Measurements from ENCODE around the gene COIL.

COIL gene

DNA sequence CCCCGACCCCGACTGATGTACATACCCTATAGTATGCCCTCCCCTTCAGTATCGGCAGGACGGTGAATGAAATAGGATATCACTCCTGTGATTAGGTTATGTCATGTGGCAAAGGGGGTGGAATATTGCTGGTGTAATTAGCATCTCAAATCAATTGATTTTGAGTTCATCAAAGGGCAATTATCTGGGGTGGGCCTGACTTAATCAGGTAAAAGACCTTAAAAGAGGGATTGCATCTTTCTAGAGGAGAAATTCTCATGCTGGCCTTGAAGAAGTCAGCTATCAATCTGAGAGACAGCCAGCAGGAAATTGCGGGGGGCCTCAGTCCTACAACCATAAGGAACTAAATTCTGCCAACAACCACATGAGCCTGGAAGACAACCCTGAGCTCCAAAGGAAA is 57.3 kb downstream of the COIL start:
- DNase-seq (ENCODE audit: low spot score), result no peak

DNA sequence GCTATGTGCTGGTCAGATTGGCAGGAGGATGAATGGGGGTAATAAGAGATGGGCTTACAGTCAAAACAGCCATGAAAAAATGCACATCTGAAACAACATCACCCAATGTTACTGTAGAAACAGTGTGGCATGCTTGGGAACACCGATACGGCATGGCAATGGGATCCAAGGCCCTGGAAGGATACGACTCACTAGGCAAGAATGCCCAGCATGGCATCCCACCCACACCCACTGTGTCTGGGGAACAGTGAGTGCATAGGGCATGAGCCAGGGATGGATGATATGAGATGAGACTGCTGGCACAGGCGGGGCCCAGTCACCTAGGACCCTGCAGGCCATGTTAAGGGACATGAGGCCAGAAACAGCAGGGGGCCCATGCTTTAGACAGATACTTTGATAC is 58.5 kb downstream of the COIL start:
- no peak for DNase-seq (ENCODE audit: low spot score)

DNA sequence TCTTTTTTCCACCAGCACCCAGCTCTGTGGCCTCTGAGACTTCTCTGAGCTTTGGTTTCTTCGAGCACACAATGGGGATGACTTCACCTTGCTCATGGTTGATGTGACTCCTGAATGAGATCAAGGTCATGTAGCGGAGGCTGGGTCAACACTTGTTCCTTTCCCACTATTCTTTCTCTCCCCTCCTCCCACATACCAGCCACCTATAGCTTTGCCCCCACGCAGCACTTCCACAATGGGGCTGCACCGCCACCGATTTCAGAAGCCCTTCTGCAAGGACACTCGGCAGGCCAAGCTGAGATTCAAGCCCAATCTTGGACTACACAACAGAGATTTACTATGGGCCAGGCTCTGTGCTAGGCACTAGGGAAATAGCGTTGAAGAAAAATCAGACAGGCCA is 61.4 kb downstream of the COIL start:
- DNase-seq (ENCODE audit: low spot score), result no peak

DNA sequence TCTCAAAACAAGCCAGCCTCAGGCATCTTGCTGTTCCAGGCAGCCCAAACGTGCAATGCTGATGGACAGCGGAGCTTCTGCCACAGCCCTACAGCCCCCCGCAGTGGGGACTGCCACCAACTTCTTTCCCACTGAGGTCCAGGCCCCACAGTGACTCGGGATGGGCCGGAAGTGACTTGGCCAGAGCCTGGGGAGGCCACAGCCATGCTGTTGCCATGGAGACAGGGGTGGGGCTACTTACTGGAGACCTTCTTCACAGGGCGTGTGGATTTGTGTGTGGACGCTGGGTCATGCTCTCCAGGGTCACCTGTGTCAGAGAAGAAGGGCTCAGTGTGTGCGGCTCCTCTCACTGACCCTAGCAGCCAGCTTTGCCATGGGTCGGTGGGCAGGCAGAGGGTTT is 62.0 kb downstream of the COIL start:
- peak; percentile 45 for DNase-seq (ENCODE audit: low spot score)

DNA sequence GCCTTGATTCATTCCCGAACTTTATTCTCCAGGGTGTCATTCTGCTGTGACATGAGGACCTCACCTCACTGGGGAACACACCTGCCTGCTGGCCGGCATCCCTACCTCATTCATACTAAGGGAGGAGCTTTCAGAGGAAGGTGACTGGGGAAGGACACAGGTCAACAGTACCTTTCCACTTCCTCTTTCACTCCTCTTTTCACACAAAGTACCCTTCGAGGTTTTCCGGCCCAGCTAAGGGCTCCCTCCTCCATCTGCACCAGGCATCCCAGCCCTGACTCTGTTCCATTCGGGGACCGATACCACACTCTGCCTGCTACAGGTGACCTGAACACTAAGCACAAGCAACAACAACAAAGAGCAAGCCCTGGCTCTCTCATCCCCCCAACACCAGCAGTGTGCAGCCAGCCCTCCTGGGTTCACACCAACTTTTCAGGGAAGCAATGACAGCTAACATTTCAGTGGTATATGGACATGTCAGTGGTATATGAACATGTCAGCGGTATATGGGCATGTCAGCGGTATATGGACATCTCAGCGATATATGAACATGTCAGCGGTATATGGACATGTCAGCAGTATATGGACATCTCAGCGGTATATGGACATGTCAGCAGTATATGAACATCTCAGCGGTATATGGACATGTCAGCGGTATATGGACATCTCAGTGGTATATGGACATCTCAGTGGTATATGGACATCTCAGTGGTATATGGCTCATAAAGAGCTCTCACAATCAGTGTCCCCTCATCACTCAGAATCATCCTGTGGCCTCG is 63.0 kb downstream of the COIL start:
- no peak for DNase-seq (ENCODE audit: low spot score)

DNA sequence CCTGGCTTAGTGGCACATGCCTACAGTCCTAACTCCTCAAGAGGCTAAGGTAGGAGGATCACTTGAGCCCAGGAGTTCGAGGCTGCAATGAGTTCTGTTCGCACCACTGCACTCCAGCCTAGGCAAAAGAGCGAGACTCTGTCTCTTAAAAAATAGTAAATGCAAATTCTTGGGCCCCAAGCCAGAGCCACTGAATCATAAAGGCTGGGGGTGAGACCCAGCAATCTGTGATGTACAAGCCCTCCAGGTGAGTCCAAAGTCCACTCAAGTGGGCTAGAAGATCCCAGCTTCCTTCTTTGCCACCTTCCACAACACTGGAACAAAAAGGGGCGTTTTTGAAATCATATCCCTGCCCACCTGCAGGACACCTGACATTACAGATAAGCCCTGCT is 63.9 kb downstream of the COIL start:
- no peak for DNase-seq (ENCODE audit: low spot score)

DNA sequence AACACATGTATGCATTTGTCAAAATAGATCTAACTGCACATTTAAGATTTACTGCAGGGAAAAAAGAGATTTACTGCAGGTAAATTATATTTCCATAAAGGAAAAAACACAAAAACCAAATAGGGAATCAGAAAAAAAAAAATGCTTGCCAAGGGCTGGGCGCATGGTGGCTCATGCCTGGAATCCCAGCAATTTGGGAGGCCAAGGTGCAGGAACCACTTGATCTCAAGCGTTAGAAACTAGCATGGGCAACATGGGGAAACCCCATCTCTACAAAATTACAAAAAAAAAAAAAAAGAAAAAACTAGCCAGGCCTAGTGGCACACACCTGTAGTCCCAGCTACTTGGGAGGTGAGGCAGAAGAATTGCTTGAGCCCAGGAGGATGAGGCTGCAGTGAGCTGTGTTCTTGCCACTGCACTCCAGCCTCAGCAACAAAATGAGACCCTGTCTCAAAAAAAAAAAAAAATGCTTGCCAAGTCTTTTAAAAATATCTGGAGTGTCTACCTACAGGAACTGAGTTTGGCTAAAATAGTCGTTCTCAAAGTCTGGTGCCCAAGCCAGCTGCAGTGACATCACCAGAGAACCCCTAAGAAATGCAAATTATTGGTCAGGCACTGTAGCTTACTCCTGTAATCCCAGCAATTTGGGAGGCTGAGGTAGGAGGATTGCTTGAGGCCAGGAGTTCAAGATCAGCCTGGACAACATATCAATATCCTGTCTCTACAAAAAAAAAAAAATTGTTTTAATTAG is 64.5 kb downstream of the COIL start:
- DNase-seq (ENCODE audit: low spot score), result no peak

DNA sequence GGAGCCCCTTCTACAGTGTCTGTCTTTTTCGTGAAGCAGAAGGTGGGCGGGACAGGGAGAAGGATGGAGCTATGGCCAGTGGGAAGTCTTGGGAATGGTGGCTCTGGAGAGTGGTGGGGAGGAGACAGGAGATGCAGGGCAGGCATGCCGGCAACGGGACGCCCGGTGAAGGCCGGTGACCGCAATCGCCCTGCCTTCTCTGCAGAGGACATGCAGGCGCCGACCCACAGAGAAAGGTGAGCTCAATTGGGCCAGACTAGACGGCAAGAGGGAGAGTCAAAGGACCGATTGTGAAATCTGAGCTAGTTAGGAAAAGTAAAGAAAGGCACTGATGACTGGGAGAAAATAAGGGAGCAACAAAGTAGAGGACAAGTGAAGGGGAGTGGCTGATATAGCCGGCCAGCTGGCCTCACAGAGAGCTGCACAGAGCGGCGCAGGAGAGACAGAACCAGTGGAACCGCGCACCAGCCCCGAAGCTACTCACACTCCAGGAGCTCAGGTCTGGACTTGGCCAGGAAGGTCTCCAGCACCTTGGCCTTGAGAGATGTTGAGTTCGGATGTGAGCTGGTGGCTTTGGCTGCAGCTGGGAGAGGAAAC is 65.9 kb downstream of the COIL start:
- DNase-seq (ENCODE audit: low spot score), result no peak

DNA sequence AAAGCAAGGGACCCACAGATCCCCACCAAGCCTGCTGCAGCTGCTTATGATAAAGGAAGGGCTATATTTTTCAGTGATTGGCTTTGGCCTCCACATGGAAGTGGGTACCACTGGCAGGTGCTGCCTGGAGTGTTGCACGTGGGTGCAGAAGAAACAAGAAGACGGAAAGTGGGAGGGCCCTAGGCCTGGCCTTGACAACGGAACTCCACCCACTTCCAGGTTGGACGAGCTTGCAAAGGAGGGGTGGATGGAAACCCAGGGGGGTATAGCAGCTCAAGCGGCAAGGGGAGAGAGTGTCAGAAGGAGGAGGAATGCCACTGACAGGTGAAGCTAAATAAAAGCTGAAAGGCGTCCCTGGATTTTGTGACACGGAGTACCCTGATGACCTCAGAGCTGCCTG is 67.3 kb downstream of the COIL start:
- DNase-seq (ENCODE audit: low spot score), result no peak

DNA sequence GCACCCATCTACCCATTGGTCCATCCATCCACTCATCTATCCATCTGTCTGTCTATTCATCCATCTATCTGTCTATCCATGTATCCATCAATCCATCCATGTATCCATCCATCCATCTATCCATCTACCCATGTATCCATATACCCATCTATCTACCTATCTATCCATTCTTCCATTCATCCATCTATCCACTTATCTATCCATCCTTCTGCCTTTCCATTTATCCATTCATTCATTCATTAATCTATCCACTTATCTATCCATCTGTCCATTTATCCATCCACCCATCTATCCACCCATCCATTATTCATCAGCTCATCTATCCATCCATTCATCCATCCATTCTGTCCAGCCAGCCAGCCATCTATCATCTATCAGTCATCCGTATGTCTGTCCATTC is 68.5 kb downstream of the COIL start:
- no peak for DNase-seq (ENCODE audit: low spot score)

DNA sequence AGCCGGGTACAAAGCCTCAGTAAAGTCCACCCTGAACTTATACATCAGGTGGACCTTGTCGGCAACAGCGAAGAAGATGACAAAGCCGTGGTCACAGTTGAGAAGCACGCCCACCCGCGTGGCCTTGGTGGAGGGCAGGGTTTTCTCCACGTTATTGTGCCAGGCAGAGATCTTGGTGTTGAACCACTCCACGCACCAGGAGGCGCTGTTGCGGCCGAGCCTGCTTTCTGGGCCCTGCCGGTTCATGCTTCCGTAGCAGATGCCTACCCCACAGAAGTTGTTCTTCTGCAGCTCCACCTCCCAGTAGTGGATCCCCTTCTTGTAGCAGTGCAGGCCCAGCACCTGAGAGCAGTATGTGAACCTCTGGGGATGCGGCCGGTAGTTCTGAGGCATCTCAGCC is 69.1 kb downstream of the COIL start:
- peak; percentile 63 for DNase-seq (ENCODE audit: low spot score)

DNA sequence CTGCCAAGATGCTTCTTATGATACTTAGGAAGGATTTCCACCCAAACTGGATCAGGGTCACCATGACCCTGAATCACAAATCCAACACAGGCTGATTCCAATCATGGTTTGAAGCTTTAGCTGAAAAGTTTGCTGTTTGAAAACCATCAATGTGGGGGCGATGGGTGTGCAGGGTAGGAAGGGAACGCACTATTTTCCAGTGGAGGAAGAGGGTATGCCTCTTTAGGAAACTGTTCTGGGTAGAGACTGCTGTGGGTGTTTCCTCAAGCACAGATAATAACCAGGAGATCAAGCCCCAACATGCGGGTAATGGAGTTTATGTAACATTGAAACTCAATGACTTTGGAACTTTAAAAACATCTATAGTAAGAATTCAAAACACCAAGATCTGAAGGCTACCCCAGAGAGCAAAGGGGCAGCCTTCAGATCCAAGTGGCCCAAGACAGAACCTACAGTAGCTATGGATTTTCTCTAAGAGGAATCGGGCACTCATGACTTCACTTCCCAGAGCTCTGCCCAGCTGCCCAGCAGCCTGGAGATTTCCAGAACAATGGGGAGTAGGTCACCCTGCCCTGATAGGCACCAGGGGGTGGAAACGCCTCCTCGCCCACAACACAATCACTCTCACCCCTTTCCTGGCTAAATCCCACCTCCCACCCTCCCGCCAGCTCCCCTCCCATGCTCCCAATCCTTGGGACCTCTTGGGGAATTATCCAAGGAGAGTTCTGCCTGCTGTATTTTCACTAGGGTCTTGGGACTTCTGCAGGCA is 69.8 kb downstream of the COIL start:
- no peak for DNase-seq (ENCODE audit: low spot score)

DNA sequence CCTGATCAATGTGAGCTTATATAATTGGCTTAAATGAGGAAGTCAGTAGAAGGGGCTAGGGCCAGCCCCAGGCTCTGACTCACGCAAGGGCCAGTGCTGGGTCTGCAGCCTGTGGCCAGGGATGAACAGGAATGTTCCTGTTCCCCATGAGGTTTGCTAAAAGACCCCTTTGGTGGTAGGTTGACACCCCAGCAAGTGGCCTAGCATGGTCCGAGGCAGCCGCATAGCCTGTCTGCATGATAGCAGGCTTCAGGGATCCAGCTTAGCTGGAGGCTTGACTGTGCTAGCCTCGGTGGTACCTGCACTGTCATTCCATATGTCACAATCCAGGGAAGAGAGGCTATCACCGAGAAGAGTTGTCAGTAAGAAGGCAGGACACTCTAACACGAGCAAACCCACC is 70.5 kb downstream of the COIL start:
- DNase-seq (ENCODE audit: low spot score), result no peak

Measured in hematopoietic multipotent progenitor cell treated with erythropoietin and hydrocortisone succinate and interleukin-3 and kit ligand, for 17 days (in vitro differentiated cells).